HG03025 (cell line): ENCODE data around the gene NPAS2.

Experiments used
- ATAC-seq: cut with Tn5 transposase; IDR thresholded peaks from one replicate; pipeline ENCODE4 v1.9.1; 2021; ENCODE audit warnings: mild to moderate bottlenecking, moderate library complexity; ENCODE audit not compliant: unreplicated experiment, low FRiP score

NPAS2 gene

DNA sequence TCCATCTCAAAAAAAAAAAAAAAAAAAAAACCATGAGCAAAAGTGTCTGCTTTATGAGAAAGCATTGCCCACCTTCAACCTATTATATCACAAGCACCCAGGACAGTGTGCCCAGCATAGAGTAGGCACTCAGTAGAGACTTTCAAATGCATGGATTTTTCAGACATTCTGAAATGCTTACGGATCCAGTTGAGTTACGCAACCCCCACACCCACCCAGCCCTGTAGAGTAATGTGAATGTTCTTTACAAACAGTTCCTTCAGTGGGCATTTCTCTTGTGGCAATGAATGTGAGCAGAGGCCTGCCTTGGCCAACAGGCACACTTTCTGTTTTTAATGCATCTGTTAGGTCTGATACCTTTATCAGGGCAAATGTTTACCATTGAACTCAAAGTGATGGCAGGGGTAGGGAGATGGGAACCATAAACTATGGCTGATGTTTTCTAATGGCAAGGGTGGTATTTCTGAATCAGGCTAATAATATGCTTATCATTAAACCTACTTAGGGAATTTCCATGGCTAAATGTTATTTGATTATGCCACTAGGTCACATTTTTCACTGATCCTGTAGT is 117.1 kb downstream of the NPAS2 start:
- ATAC-seq: no peak

DNA sequence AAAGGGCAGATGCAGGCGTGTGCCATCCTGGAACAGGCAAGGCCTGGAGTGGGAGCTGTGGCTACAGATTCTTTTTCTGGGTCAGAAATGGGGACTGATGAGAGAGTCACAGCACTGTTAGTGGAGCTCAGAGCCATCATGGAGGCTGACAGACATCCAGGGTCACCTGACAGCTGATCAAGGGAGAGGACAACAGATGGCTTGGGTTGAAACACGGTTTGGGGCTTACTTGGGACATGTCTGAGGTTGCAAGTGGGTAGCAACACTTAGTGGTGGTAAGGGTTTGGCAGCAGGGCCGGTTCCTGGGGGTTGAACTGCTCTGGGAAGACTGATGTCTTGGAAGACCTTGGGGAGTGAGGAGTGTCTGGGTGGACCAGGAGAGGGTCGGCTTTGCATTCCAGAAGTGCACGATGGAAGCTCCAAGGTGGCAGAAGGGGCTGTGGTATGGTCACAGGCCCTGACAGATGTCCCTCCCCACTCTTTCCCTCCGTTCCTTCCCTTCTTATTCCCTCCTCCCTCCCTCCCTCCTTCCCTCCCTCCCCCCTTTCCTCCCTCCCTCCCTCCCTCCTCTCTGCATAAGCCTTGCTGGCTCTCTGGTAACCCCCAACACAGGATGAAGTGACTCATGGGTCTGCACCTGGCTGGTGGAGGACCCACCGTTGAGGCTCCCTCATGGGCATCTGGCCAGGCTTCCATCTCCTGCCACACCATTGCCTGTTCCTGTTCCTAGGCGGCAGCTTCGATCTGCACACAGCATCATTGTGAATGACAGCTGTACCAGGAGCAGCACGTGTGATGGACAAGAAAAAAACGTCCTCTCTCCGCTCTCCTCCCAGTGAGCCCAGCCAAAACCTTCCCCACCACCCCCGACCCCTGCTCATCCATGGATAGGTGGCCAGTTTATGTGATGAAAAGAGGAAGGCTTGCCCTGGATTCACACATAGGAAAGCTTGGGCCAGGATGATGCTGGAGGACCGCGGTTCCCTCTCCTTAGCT is 118.4 kb downstream of the NPAS2 start:
- ATAC-seq: no peak

DNA sequence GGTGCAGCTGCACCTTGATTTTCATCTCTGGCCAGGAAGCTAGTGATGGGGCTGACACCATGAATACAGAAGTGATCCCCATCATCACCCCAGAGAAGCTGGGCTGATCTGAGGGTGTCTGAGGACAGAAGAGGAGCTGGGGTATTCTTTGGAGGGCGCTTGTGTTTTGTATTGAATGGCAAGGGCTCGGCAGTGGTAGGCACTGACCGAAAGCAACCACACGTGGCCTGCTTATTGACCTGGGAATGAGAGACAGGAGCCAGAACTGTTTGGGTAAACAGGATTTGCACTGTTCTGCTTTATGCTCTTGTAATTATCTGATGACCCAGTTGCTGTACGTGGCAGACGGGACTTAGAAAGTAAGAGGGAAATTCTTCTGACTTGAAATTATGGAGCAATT is 119.5 kb downstream of the NPAS2 start:
- no peak for ATAC-seq

DNA sequence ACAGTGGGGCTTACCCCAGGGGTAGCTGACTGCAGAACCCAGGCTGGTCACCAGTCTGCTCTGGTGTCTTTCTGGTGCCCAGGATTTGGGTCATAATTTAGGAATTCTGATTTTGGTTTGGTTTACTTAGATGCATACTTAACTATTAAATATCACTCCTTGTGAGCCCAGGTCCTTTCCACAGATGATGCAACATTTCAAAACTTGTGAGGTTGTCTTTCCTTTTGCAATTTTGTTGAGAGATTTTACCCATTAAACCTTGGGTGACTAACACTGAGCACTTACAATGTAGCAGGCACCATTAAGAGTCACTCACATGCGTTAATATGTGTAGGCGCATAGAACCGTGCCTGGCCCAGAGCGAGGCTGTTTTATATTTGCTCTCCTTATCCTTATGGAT is 120.3 kb downstream of the NPAS2 start:
- no peak for ATAC-seq

DNA sequence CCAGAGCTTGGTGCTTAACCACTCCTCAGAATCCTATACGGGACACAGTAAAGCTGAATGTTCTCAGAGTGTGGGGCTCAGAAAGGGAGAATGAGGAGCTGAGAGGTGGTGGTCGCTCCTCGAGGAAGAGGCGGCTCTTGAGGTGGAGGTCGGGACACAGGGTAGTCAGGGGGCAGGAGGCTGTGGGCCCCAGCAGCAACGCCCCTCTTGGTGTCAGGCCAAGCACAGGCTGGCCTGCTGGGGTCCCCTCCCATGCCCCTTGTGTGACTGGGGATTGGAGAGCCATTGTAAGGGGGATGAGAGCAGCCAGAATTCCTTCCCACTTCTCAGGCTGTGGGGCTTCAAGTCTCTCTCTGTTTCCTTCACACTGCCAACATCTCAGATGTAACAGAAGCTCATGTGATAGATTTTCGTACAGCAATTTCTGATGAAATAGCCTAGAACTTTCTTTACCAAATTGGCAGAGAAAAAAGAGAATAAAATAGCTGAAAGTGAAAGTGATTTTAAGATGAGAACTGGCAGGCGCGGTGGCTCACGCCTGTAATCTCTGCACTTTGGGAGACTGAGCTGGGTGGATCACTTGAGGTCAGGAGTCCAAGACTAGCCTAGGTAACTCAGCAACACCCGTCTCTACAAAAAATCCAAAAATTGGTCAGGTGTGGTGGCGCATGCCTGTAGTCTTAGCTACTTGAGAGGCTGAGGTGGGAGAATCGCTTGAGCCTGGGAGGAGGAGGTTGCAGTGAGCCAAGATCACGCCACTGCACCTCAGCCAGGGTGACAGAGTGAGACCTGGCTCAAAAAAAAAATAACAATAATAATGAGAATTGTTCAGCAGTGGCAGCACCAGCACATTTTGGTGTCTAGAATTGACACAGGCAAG is 121.1 kb downstream of the NPAS2 start:
- no peak for ATAC-seq

DNA sequence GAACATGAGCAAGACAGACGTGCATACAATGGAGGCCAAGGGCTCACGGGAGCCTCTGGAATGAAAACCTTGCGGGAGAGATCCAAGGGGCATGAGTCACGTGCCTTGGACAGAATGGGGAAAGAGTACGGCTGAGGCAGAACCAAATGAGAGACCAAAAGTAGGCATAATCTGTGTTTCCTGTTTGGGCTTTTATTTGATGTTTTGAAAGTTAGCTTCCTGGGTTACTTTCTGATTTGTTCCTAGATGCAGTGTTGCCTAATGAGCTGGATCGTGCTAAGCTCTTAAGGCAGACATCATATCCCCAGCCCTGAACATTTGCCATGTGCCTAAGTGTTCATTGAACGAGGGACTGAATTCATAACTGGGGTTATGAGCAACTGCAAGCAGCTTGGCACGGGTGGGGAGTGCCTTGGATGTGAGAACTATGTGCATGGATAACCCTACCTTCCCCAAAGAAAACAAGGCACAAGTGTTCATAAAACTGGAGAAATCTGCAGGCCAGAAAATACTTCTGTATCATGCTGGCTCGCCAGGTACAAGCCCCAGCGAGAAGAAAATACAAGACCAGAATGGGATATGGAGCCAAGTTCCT is 121.8 kb downstream of the NPAS2 start:
- ATAC-seq: no peak

DNA sequence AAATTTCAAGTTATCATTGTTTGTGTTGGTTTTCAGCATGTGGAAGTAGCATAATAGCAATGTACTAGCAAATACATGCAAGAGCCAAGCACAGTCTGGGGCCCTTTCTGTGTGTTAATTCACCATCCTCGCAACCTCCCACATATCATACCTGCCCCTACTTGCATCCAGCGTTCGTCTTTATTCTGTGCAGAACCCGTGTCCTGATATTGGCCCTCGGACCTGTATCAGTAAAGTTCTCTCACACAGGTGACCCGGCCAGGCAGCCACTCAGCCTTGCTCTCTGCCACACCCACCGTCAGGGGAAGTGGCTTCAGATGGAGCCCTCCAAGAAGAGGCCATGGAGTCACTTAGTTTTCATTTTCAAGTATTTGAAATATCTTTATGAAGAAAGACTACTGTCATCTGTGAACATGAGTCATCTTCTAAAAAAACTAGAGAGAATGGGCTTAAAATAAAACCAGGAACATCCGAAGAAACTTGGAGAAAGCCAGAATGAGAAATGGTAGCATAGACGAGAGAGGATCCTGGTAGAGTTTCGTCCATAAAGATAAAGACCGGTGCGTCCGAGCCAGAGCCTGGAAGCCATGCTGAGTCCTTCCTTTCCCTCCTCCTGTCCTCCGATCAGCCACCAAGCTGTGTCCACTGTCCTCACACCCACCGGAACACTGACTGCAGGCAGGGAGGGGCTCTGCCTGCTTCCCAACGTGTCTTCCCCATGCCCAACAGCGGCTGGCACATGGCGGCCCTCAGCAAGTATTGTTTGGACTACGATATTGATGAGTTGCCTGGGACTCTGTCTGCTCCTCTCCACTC is 124.9 kb downstream of the NPAS2 start:
- ATAC-seq: no peak

DNA sequence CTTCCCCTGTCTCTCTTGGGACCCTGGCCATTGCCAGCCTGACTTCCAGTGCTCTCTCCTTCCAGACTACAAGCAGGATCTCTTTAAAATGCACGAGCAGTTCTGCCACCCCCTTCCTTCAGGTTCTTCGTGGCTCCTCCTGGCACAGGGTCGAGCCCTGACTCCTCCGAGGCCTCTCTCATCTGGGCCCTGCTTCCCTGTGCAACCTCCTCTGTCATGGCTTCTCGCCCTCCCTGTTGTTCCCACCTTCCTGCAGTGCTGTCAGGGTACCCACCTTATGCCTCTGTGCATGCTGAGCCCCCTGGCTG is 125.4 kb downstream of the NPAS2 start:
- no peak for ATAC-seq

DNA sequence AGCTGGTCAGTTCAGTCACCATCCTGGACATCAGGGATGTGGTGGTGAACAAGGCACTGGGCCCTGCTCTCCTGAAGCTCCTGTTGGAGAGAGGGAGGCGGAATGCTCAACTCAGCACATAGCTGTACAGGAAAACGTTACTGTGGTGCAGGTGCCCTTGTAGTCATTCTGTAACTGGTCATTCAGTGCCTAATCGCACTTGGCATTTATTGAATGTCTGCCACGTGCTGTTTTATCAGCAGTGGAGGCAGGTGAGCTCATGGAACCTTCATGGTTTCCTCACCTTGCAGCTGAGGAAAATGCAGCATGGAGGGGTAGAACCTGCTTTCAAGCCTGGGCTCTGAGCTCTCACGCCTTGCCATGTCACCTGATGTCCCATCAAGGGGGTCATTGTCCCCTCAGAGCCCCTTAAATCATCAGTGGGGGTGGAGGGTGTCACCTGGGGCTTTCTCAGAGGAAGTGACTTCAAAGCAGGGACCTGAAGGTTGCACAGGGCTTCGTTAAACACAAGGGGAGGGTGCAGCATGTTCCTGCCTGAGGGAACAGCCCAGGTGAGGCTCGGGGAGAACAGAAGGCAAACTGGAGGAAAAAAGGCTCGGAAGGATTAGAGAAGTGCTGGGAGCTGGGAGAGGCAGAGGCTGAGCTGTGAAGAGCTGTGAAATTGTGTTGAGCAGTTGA is 126.1 kb downstream of the NPAS2 start:
- no peak for ATAC-seq

DNA sequence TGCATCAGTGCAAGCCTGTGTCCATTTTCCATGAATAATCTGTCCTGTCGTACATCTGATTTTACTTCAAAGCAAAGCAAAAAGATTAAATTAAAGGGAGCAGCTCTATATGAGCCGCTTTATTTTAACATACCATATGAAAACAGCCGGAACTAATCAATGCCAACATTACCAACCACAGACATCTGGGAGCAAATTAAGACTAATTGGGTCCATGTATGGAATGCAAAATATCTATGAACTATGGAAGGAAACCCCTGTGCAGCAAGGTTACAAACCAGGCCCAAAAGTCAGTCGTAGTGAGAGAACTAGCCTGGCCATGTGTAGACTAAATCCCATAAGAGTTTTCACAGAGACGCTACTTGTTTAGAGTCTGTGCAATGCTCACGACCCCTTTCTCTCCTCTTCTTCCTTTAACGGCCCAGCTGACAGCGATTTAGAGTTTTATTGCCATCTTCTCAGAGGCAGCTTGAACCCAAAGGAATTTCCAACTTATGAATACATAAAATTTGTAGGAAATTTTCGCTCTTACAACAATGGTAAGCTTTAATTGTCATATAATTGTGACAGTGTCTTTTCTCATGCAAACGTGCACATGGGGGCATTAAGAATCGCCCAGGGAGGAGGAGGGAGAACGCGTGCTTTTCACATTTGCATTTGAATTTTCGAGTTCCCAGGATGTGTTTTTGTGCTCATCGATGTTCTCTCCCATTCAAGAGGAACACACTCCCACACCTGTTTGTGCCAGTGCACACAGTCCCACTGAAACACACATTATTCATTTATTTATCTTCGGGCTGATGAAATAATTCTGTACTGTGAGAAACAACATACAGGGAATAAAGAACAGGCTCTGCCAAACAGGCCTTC is 129.2 kb downstream of the NPAS2 start:
- ATAC-seq: no peak

DNA sequence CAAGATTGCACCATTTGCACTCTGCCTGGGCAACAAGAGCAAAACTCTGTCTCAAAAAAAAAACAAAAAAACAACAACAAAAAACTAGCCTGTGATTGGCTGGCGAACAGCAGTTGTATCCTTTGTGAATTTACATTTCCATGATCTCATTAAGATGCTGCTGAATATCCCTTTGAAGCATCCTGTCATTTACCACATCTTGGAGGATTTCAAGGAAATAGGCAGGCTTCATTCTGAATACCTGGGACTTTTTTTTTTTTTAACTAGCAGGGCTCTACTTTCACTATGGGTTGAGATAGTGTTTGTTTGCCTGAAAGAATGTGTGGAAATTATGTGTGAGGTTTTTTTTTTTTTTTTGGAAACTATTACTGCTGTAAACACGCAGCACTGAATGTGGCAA is 132.6 kb downstream of the NPAS2 start:
- no peak for ATAC-seq

DNA sequence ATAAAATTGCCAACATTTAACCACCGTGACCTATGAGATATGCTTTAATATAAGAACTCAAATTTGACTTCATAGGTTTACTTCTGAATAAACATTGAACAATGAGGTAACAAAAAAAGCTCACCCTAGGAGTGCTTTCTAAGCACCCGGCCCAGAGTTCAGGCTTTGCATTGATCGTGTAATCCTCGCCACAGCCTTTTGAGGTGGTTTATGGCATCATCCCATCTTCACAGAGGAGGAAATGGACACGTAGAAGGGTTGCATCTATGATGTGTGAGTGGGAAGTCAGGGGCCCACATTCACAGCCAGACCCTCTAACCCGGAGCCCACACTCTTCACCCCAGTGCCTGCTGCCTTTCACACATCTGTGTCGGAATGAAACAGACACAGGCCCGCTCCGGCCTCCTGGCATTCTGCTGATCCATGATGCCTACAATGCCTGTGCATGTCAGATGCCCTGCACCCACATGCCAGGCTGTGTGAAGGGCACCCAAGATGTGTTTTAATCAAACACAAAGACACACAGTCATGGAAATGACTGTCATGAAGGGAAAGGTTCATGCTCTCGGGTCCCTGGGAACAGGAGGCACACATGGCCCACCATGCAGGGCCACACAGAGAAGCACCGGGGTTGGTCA is 133.6 kb downstream of the NPAS2 start:
- no peak for ATAC-seq

DNA sequence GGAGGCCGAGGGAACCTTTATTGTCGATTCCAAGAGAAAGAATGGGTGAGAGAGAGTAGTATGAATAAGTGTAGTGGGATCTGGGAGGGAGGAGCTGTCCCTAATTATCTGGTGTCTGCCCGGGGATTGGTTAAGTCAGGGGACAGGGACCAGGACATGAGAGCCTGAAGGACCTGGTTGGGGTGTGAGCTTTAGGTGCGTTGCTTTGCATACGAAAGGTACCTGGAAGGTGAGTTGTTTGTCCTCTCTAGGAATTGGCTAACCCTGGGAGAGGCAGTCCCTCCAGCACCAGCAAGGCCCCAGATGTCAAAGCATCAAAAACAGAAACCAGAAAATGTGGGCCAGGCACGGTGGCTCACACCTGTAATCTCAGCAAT is 134.1 kb downstream of the NPAS2 start:
- no peak for ATAC-seq

DNA sequence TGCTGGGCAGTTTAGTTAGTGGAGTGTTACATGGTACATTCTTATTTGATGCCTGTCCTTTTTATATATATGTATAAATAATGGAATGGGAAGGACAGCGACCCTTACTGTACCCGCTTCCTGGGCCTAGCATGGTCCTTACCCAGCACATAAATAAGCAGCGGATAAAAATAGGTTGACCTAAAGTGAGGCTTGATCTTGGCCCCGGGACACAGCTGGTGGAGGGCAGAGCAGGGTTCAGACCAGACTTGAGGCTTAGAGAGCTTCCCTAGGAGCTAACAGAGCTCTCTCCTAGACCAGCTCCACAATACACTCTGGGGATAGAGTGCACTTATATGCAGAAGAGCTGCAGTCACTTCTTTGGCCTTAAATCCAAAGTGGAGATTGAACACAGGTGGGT is 135.3 kb downstream of the NPAS2 start:
- no peak for ATAC-seq

DNA sequence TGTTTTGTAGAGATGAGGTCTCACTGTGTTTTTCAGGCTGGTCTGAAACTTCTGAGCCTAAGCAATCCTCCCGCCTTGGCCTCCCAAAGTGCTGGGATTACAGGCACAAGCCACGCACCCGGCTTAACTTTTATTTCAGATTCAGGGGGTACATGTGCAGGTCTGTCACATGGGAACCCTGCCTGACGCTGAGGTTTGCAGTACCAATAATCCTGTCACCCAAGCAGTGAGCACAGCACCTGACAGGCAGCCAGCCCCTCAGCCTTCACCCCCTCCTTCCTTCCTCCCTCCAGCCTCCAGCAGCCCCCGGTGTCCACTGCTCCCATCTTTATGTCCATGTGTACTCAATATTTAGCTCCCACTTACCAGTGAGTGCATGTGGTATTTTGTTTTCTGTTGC is 136.1 kb downstream of the NPAS2 start:
- no peak for ATAC-seq

DNA sequence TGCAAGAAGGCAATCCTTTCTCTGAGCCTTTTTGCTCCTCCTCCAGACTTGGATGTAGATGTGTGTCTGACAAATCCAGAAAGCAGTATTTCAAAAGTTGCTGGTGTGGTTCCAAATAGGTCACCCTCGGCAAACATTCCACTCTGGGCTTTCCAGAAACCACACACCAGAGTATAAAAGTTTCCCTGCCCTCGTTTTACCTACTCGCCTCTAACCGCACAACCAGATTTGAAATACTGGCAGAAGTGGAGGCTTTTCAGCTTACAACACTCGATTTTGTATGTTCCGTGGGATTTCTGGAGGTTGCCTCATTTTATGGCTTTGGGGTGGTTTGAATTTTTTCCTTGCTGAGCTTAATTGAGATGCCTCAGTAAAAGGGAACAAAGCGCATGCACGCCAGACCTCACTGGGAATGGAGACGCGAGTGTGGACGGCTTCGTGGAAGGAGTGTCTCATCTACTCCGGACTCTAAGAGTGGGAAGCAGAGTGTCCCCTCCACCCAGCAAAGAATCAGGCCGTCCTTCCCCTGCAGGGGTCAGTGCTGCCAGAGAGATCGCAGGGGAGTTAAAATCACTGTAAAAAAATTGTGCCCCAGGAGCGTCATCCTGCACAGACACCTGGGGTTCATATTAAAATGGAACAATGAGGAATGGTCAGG is 138.2 kb downstream of the NPAS2 start:
- no peak for ATAC-seq

DNA sequence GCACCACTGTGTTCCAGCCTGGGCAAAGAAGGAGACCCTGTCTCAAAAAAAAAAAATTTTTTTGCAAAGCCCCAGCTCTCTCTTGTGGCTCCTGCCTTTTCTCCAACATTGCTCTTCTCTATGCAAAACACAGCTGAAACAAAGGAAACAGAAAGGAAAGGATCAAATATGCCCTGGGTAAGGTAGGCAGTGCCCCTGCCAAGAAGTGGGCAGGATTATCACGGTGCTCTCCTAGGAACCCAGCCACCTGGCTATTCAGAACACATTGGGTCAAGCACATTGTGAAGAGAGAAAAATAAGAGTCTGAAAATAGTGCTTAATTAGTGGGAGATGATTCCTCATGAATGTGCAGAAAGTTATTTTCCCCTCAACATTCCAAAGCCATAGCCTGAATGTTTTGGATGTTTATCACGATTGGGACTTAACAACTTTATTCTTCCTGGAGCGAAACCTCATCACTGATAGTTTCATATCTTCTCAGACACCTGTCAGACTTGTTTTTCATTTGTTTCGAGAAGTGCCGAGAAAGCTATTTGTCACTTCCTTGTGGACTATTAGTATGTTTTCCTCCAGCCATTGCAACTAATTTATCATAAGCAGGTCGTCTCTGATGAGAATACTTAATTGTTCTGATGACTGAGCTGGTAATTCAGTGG is 139.4 kb downstream of the NPAS2 start:
- ATAC-seq: no peak
